Sigmoid colon (tissue), 4 donors: ENCODE results near the gene DNTTIP2.

Experiments
- EP300 ChIP-seq, 4 donors: sonication (generic); formaldehyde crosslinking; IDR thresholded peaks; one replicate each; pipeline ENCODE4 v1.6.1; 2017; ENCODE audit warnings: antibody characterized with exemption in 4 of 4
- POLR2A ChIP-seq, 2 donors: fragments of 450-650 bp; IDR thresholded peaks; one replicate each; pipeline ENCODE4 v1.6.1; 2016; ENCODE audit warnings: antibody characterized with exemption in 2 of 2, mild to moderate bottlenecking in 2 of 2, moderate library complexity in 2 of 2
- POLR2AphosphoS5 ChIP-seq, 4 donors: sonication (generic); formaldehyde crosslinking; IDR thresholded peaks; one replicate each; pipeline ENCODE4 v1.6.1; 2017; ENCODE audit warnings: antibody characterized with exemption in 4 of 4
- TF ChIP-seq, protein P1 (sequence below), 4 experiments: fragments of 450-650 bp in 3 of 4; fragments of 200-600 bp in 1 of 4; IDR thresholded peaks; one replicate each; pipeline ENCODE4 v1.5.1; 2016 to 2019; ENCODE audit warnings: antibody characterized with exemption in 4 of 4, mild to moderate bottlenecking in 3 of 4, moderate library complexity in 2 of 4

GRCh38 chr1:93848350-93848883 lies 30.6 kb downstream of the DNTTIP2 start:
- TF ChIP-seq EP300 (IDR thresholded peaks at IDR 0.05) (no peak), POLR2A (IDR thresholded peaks at IDR 0.05) (no peak), POLR2AphosphoS5 (IDR thresholded peaks at IDR 0.05) (no peak)
- TF ChIP-seq, protein P1, sequence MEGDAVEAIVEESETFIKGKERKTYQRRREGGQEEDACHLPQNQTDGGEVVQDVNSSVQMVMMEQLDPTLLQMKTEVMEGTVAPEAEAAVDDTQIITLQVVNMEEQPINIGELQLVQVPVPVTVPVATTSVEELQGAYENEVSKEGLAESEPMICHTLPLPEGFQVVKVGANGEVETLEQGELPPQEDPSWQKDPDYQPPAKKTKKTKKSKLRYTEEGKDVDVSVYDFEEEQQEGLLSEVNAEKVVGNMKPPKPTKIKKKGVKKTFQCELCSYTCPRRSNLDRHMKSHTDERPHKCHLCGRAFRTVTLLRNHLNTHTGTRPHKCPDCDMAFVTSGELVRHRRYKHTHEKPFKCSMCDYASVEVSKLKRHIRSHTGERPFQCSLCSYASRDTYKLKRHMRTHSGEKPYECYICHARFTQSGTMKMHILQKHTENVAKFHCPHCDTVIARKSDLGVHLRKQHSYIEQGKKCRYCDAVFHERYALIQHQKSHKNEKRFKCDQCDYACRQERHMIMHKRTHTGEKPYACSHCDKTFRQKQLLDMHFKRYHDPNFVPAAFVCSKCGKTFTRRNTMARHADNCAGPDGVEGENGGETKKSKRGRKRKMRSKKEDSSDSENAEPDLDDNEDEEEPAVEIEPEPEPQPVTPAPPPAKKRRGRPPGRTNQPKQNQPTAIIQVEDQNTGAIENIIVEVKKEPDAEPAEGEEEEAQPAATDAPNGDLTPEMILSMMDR (IDR thresholded peaks at IDR 0.05), result no peak
